Neural cell (in vitro differentiated cells): ENCODE measurements around the gene SLC5A9. TPM values are rescaled to one million over a fixed set of nuclear protein-coding genes. Genes with fewer than 3 reads are reported as not detected.

Source experiments
- H2AFZ ChIP-seq: fragments of 200-600, 300-800 bp; sonication (generic), shearing (Covaris generic); 2 replicates; pipeline ENCODE4 v1.6.0; 2014; ENCODE audit warnings: low read depth, mild to moderate bottlenecking, antibody characterized with exemption, low read length, moderate library complexity
- H3F3A ChIP-seq: fragments of 200-600 bp; shearing (Covaris generic); 2 replicates; pipeline ENCODE4 v1.6.1; 2016; ENCODE audit warnings: mild to moderate bottlenecking, moderate library complexity, mixed read lengths, antibody characterized with exemption, low read length; ENCODE audit not compliant: insufficient read depth, poor library complexity, severe bottlenecking
- H3K27ac ChIP-seq: fragments of 200-600, 300-800 bp; sonication (generic), shearing (Covaris generic); 2 replicates; pipeline ENCODE4 v1.5.1; 2014; ENCODE audit warnings: mild to moderate bottlenecking, low read length, moderate library complexity
- H3K27me3 ChIP-seq: fragments of 300-800, 200-600 bp; sonication (generic), shearing (Covaris generic); 2 replicates; pipeline ENCODE4 v1.6.0; 2014; ENCODE audit warnings: mild to moderate bottlenecking, low read depth, low read length, moderate library complexity; ENCODE audit not compliant: insufficient read depth
- H3K36me3 ChIP-seq: fragments of 300-800, 200-600 bp; sonication (generic), shearing (Covaris generic); 2 replicates; pipeline ENCODE4 v1.5.1; 2014; ENCODE audit warnings: mild to moderate bottlenecking, antibody characterized with exemption, low read length, moderate library complexity; ENCODE audit not compliant: insufficient read depth
- H3K4me2 ChIP-seq: fragments of 300-800, 200-600 bp; sonication (generic), shearing (Covaris generic); 2 replicates; pipeline ENCODE4 v1.6.0; 2014; ENCODE audit warnings: mild to moderate bottlenecking, low read length
- H3K4me3 ChIP-seq: fragments of 300-800, 200-600 bp; sonication (generic), shearing (Covaris generic); 2 replicates; pipeline ENCODE4 v1.5.1; 2014; ENCODE audit warnings: mild to moderate bottlenecking, low read length, moderate library complexity
- H3K79me2 ChIP-seq: fragments of 200-600 bp; shearing (Covaris generic); replicated peaks from 2 replicates; pipeline ENCODE4 v1.6.0; 2014; ENCODE audit warnings: mild to moderate bottlenecking, low read length, moderate library complexity; ENCODE audit not compliant: insufficient read depth
- H3K9ac ChIP-seq: fragments of 300-800, 200-600 bp; sonication (generic), shearing (Covaris generic); 2 replicates; pipeline ENCODE4 v1.6.1; 2016; ENCODE audit warnings: mild to moderate bottlenecking, low read length, mixed read lengths
- H3K9me2 ChIP-seq: fragments of 200-600 bp; shearing (Covaris generic); 2 replicates; pipeline ENCODE4 v1.6.1; 2016; ENCODE audit warnings: mild to moderate bottlenecking, low read length, mixed read lengths; ENCODE audit not compliant: insufficient read depth
- H3K9me3 ChIP-seq: fragments of 200-600, 300-800 bp; sonication (generic), shearing (Covaris generic); 2 replicates; pipeline ENCODE4 v1.6.1; 2016; ENCODE audit warnings: mild to moderate bottlenecking, mixed run types, low read length, moderate library complexity, mixed read lengths
- H4K20me1 ChIP-seq: fragments of 200-600 bp; shearing (Covaris generic); 2 replicates; pipeline ENCODE4 v1.6.1; 2016; ENCODE audit warnings: mild to moderate bottlenecking, mixed run types; ENCODE audit not compliant: insufficient read depth
- CTCF ChIP-seq: fragments of 450-650 bp; IDR thresholded peaks from 2 replicates; pipeline ENCODE4 v1.5.1; 2014; ENCODE audit warnings: antibody characterized with exemption, mild to moderate bottlenecking, moderate library complexity; ENCODE audit not compliant: poor library complexity, severe bottlenecking
- EP300 ChIP-seq: fragments of 450-650 bp; conservative IDR thresholded peaks from 2 replicates; pipeline ENCODE4 v1.6.1; 2014; ENCODE audit warnings: antibody characterized with exemption, mild to moderate bottlenecking, moderate library complexity; ENCODE audit not compliant: poor library complexity, severe bottlenecking
- EZH2 ChIP-seq: fragments of 200-600, 300-800 bp; shearing (Covaris generic), sonication (generic); IDR thresholded peaks from 2 replicates; pipeline ENCODE4 v1.6.1; 2014; ENCODE audit warnings: antibody characterized with exemption, low read length, borderline replicate concordance, mild to moderate bottlenecking; ENCODE audit not compliant: insufficient read depth, poor library complexity, severe bottlenecking
- MXI1 ChIP-seq: fragments of 450-650 bp; conservative IDR thresholded peaks from 2 replicates; pipeline ENCODE4 v1.6.1; 2014; ENCODE audit warnings: antibody characterized with exemption, mild to moderate bottlenecking; ENCODE audit not compliant: poor library complexity, severe bottlenecking
- POLR2AphosphoS5 ChIP-seq: IDR thresholded peaks from 2 replicates; pipeline ENCODE4 v1.6.1; 2012
- RAD21 ChIP-seq: fragments of 450-650 bp; conservative IDR thresholded peaks from 2 replicates; pipeline ENCODE4 v1.6.1; 2014; ENCODE audit warnings: antibody characterized with exemption, mild to moderate bottlenecking, moderate library complexity
- REST ChIP-seq: IDR thresholded peaks from 2 replicates; pipeline ENCODE4 v1.6.1; 2012; ENCODE audit warnings: borderline replicate concordance
- SMC3 ChIP-seq: fragments of 450-650 bp; conservative IDR thresholded peaks from 2 replicates; pipeline ENCODE4 v1.6.1; 2014; ENCODE audit warnings: antibody characterized with exemption, mild to moderate bottlenecking, moderate library complexity; ENCODE audit not compliant: poor library complexity
- TAF1 ChIP-seq: IDR thresholded peaks from 2 replicates; pipeline ENCODE4 v1.6.1; 2012; ENCODE audit warnings: low read depth
- polyA plus RNA-seq: library from polyadenylated mRNA; depleted of rRNA; stranded (reverse); fragments of >200 nt; gene quantifications from 2 replicates; pipeline ENCODE4 v1.2.3, GENCODE V29; 2014

Gene SLC5A9
- polyA plus RNA-seq, 1 donor from 2014 or later, result not detected

- no peaks in the 10 kb centered on the region for H3K27me3 ChIP-seq
- H4K20me1 ChIP-seq, result no peaks in the 10 kb centered on the region
- H3K36me3 ChIP-seq, result no peaks in the 10 kb centered on the region
- H3K9me3 ChIP-seq, result no peaks in the 10 kb centered on the region
- H2AFZ ChIP-seq, result no peak overlapping the region
- H3K9ac ChIP-seq, result no peak overlapping the region
- H3F3A ChIP-seq, result no peaks in the 10 kb centered on the region
- no peaks in the 10 kb centered on the region for H3K9me2 ChIP-seq
- no peak overlapping the region for H3K27ac ChIP-seq
- H3K79me2 ChIP-seq, result no peaks in the 10 kb centered on the region
- no peak overlapping the region for H3K4me3 ChIP-seq
- TF ChIP-seq MXI1 (no peak), SMC3 (no peak), CTCF (no peak), POLR2AphosphoS5 (no peak), TAF1 (no peak), EP300 (no peak)
- no peak overlapping the region for H3K4me2 ChIP-seq
Observed at GRCh38 chr1:48233666-48234485, 11.4 kb downstream of the SLC5A9 start.

- Histone ChIP-seq H3K4me3 (no peak overlapping the region), H3K4me2 (no peak overlapping the region), H3K27ac (no peak overlapping the region), H3K9ac (no peak overlapping the region), H2AFZ (no peak overlapping the region), H3K36me3 (no peaks in the 10 kb centered on the region), H3K79me2 (no peaks in the 10 kb centered on the region), H3K27me3 (no peaks in the 10 kb centered on the region), H4K20me1 (no peaks in the 10 kb centered on the region), H3F3A (no peaks in the 10 kb centered on the region), H3K9me2 (no peaks in the 10 kb centered on the region), H3K9me3 (no peaks in the 10 kb centered on the region)
- TF ChIP-seq RAD21 (no peak), TAF1 (no peak), SMC3 (no peak), MXI1 (no peak), POLR2AphosphoS5 (no peak), EP300 (no peak), CTCF (no peak), REST (no peak), EZH2 (no peak)
Observed at GRCh38 chr1:48235652-48236051, 13.1 kb downstream of the SLC5A9 start.
